ENCODE results near the gene TBC1D22A.

- TF ChIP-seq TAF15 (IDR thresholded peaks at IDR 0.05; ENCODE audit: low read depth, low read length) (no peak), ATF1 (CRISPR knock-in tag; IDR thresholded peaks at IDR 0.05) (no peak), ATF1 (tag; IDR thresholded peaks at IDR 0.05) (no peak)
Observed at GRCh38 chr22:47156352-47157092, 394.1 kb downstream of the TBC1D22A start.

All from K562 (cell line).